ENCODE measurements around the gene HORMAD2. TPM values are rescaled to one million over a fixed set of nuclear protein-coding genes. Genes with fewer than 3 reads are reported as not detected.

The HORMAD2 gene
- total RNA-seq, 4 donors from 2014 or later, result not detected

DNA sequence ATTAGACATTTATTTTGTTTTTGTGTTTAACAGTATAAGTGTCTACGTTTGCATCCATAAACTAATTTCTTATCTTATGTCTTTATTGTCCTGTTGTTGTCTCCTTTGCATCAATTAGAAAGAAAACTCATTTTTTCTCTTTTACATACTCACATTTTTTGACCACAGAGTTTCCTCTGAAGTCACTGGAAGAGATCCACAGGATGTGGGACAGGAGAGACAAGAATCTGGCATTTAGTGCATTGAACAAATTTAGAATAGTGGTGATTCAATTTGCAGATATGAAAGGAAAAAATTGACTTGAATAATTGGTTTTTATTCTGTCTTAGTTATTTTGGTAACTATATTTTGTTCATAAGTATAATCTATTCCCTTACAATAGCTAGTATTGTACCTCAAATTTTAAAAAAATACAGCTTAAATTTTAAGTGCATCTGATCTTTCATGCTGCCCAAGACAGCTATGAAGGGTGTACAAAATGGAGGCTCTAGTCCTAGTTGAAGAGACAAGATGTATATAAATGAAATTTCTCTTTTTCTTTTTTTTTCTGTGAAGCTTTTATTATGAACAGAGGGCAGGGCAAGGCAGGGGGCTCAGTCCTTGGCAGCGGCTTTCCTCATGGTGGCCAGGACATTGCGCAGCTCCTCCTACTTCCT lies 24.4 kb downstream of the HORMAD2 start:
- 84 to 94% methylated on average over 3 of the region's 3 CpGs for WGBS, 2 donors
- Histone ChIP-seq H3K36me3 (no peaks in the 10 kb centered on the region), H3K4me3 (replicated peaks in 1 of 3) (no peak overlapping the region), H3K4me1 (no peaks in the 10 kb centered on the region), H3K9me3 (no peaks in the 10 kb centered on the region), H3K27ac (no peak overlapping the region), H3K27me3 (no peaks in the 10 kb centered on the region)
- no peak for DNase-seq
- intact Hi-C loops (cut with DNase I), result no loop called here
- TF ChIP-seq, protein P1, sequence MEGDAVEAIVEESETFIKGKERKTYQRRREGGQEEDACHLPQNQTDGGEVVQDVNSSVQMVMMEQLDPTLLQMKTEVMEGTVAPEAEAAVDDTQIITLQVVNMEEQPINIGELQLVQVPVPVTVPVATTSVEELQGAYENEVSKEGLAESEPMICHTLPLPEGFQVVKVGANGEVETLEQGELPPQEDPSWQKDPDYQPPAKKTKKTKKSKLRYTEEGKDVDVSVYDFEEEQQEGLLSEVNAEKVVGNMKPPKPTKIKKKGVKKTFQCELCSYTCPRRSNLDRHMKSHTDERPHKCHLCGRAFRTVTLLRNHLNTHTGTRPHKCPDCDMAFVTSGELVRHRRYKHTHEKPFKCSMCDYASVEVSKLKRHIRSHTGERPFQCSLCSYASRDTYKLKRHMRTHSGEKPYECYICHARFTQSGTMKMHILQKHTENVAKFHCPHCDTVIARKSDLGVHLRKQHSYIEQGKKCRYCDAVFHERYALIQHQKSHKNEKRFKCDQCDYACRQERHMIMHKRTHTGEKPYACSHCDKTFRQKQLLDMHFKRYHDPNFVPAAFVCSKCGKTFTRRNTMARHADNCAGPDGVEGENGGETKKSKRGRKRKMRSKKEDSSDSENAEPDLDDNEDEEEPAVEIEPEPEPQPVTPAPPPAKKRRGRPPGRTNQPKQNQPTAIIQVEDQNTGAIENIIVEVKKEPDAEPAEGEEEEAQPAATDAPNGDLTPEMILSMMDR (IDR thresholded peaks at IDR 0.05), result no peak
- no peak for TF ChIP-seq POLR2A (IDR thresholded peaks at IDR 0.05)

DNA sequence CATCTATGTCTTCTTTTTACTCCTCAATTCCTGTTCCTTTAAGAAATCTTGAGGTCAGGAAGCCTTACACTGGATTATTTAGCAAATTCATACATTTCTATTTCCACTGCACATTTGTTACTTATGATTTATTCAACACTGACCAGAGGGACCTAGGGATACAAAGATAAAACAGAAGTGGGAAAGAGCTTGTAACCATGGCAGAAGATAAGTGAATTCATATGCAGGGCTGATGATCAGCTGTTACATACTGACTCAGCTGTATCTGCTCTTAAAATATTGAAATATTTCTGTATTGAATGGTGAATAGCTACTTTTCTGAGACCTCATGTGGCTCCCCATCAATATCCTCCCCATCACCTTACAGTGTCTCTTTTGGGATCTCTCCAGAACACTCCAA lies 25.2 kb downstream of the HORMAD2 start:
- Histone ChIP-seq H3K9me3 (no peaks in the 10 kb centered on the region), H3K36me3 (no peaks in the 10 kb centered on the region), H3K4me1 (no peaks in the 10 kb centered on the region), H3K27me3 (no peaks in the 10 kb centered on the region), H3K4me3 (replicated peaks in 1 of 3) (no peak overlapping the region), H3K27ac (no peak overlapping the region)
- DNase-seq, result no peak
- TF ChIP-seq POLR2A (IDR thresholded peaks at IDR 0.05), result no peak
- TF ChIP-seq, protein P1 (IDR thresholded peaks at IDR 0.05), result no peak
- intact Hi-C loops (cut with DNase I), result no loop called here

DNA sequence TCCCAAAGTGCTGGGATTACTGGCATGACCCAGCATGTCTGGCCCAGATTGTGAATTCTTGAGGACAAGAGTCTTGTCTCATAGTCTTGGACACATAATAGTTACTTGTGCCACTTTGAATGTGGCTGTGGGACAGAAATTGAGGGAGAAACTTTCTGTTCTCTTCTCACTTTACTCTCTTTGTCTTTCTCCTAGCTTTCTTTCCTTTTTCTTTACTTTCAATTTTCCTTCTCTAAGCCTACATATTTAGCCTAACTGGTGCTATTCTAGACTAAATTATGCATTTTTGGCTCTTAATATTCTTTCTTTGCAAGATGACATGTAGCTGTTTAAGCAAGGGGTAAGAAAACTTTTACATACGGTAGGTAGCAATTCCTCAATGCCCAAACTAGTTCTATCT lies 33.2 kb downstream of the HORMAD2 start:
- Histone ChIP-seq H3K27ac (no peak overlapping the region), H3K9me3 (no peaks in the 10 kb centered on the region), H3K4me3 (replicated peaks in 1 of 3) (no peak overlapping the region), H3K27me3 (no peaks in the 10 kb centered on the region), H3K36me3 (no peaks in the 10 kb centered on the region), H3K4me1 (no peaks in the 10 kb centered on the region)
- no peak for TF ChIP-seq POLR2A (IDR thresholded peaks at IDR 0.05)
- intact Hi-C loops (cut with DNase I), result no loop called here
- DNase-seq, result no peak
- 92 to 94% methylated on average over 1 of the region's 1 CpG for WGBS, 2 donors

DNA sequence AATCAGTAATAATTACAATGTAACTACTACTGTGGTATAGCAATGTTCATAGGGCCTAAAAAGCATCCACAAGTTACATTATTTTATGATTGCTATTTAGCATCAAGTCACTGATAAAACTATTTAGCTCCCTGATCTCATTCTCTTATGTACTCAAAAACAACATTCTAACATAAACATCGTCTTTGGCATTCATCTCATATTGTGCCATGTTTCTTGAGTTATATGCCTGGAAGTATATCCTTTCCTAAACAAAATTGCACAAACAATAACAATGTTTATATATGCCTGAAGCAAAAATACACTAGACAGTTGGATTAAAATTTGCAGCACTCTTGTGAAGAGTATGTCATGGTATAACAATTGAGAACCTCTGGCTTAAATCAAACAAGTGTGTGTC lies 34.1 kb downstream of the HORMAD2 start:
- Histone ChIP-seq H3K9me3 (no peaks in the 10 kb centered on the region), H3K4me3 (replicated peaks in 1 of 3) (no peak overlapping the region), H3K4me1 (no peaks in the 10 kb centered on the region), H3K36me3 (no peaks in the 10 kb centered on the region), H3K27ac (no peak overlapping the region), H3K27me3 (no peaks in the 10 kb centered on the region)
- TF ChIP-seq, protein P1 (IDR thresholded peaks at IDR 0.05), result no peak
- no peak for TF ChIP-seq POLR2A (IDR thresholded peaks at IDR 0.05)
- 77 to 84% methylated on average over 1 of the region's 1 CpG for WGBS, 2 donors
- intact Hi-C loops (cut with DNase I), result no loop called here
- no peak for DNase-seq

DNA sequence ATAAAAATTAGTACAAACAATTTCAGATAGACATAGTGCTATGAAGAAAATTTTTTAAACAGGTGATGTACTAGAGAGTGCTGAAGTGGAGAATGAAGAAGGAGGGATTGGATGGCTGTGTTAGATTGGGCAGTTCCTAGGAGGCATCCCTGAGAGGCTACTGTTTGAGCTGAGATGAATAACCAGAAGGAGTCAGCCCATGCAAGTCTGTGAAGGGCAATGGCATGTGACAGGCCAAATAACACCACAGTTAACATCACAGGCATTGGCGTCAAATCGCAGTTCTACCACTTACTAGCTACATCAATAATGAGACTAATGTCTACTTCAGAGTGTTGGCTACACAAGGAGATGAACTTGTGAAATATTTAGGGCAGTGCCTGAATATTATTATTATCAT lies 35.4 kb downstream of the HORMAD2 start:
- no peaks in the 10 kb centered on the region for H3K9me3 ChIP-seq
- H3K4me3 ChIP-seq (replicated peaks in 1 of 3), result no peak overlapping the region
- H3K27ac ChIP-seq, result no peak overlapping the region
- no peaks in the 10 kb centered on the region for H3K27me3 ChIP-seq
- DNase-seq, result no peak
- intact Hi-C loops (cut with DNase I), result no loop called here
- TF ChIP-seq, protein P1 (IDR thresholded peaks at IDR 0.05), result no peak
- no peak for TF ChIP-seq POLR2A (IDR thresholded peaks at IDR 0.05)
- no peaks in the 10 kb centered on the region for H3K36me3 ChIP-seq
- H3K4me1 ChIP-seq, result no peaks in the 10 kb centered on the region
- WGBS, 2 donors, result 89 to 100% methylated on average over 2 of the region's 2 CpGs

Measured in thyroid gland (tissue), 4 donors.